NT2/D1 (cell line): ENCODE data around the gene DNAAF1.

Experiments
- SUZ12 ChIP-seq: IDR thresholded peaks from 2 replicates; pipeline ENCODE4 v1.6.1; 2011; ENCODE audit not compliant: insufficient read length, insufficient read depth; ENCODE audit errors: extremely low read depth
- YY1 ChIP-seq: IDR thresholded peaks from 2 replicates; pipeline ENCODE4 v1.6.1; 2011; ENCODE audit not compliant: insufficient read length, insufficient read depth
- ZNF274 ChIP-seq: IDR thresholded peaks from 2 replicates; pipeline ENCODE4 v1.6.1; 2011; ENCODE audit warnings: mild to moderate bottlenecking, low read depth, low read length

- TF ChIP-seq YY1 = no peak
- TF ChIP-seq ZNF274 = no peak
- TF ChIP-seq SUZ12 = no peak
These were observed 62.8 kb downstream of the DNAAF1 start for GRCh38 chr16:84207879-84208278.
